HUDEP-2 (cell line): ENCODE results near the gene PTBP1.
"Not testable (repeated sequence)": the region's sequence is repeated elsewhere in the genome, so short reads cannot be mapped to it uniquely, and the experiment has no call there.

Experiments
- DNase-seq, 76 experiments: peaks; one replicate each; lab custom pipeline; 2025; ENCODE audit not compliant: unreplicated experiment in 76 of 76; lab: John Stamatoyannopoulos, UW

The PTBP1 gene

GRCh38 chr19:807627-808422 is 10.6 kb downstream of the PTBP1 start:
- DNase-seq, result no peak

DNA sequence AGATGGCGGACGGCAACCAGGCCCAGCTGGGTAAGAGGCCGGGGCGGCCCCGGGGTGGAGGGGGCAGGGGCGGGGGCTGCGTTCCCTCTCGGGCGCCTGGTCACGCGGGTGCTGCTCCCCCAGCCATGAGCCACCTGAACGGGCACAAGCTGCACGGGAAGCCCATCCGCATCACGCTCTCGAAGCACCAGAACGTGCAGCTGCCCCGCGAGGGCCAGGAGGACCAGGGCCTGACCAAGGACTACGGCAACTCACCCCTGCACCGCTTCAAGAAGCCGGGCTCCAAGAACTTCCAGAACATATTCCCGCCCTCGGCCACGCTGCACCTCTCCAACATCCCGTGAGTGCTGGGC is 11.1 kb downstream of the PTBP1 start:
- no peak for DNase-seq

DNA sequence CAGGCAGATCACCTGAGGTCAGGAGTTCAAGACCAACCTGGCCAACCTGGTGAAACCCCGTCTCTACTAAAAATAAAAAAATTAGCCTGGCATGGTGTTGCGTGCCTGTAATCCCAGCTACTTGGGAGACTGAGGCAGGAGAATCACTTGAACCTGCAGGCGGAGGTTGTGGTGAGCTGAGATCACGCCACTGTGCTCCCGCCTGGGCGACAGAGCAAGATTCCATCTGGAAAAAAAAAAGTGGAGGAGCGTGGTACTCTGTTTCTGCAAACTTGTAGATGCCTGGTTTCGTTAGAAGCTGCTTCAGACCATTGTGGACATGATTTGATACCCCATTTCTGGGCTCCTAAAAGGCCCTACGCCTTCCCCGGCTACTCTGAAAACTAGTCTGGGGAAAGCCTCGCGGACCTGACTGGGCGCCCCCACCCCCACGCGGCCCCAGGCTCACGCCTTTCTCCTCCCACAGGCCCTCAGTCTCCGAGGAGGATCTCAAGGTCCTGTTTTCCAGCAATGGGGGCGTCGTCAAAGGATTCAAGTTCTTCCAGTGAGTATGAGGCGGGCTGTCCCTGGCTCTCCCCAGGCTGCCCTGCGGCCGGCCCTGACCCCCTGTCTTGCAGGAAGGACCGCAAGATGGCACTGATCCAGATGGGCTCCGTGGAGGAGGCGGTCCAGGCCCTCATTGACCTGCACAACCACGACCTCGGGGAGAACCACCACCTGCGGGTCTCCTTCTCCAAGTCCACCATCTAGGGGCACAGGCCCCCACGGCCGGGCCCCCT is 13.0 kb downstream of the PTBP1 start:
- no peak for DNase-seq

GRCh38 chr19:810883-811489 is 13.7 kb downstream of the PTBP1 start:
- DNase-seq, result no peak

DNA sequence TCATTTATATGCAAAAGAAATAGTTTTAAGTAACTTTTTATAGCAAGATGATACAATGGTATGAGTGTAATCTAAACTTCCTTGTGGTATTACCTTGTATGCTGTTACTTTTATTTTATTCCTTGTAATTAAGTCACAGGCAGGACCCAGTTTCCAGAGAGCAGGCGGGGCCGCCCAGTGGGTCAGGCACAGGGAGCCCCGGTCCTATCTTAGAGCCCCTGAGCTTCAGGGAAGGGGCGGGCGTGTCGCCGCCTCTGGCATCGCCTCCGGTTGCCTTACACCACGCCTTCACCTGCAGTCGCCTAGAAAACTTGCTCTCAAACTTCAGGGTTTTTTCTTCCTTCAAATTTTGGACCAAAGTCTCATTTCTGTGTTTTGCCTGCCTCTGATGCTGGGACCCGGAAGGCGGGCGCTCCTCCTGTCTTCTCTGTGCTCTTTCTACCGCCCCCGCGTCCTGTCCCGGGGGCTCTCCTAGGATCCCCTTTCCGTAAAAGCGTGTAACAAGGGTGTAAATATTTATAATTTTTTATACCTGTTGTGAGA is 14.3 kb downstream of the PTBP1 start:
- DNase-seq, result no peak

- DNase-seq, result peak in 1 of 76 experiments; percentile 22
Observed at GRCh38 chr19:812049-812746, 14.9 kb downstream of the PTBP1 start.

DNA sequence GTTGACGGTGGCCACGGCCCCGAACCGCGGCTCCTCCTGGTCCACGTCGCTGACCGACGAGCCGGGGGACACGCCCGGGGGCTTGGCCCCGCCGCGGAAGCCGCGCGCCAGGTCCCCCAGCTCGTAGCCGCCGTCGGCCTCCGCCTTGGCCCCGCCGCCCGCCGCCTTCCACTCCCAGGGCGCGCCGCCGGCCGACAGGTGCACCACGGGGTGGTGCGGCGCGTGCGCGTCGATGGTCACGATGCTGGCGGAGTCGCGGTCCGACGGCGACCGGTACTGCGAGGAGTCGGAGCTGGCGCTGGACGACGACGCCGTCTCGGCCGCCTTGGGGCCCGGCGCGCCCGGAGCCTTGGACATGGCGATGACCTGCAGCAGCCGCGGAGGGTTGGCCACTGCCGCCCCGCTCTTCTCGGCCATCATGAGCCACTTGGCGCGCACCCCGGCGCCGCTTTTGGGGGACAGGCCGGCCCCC is 15.5 kb downstream of the PTBP1 start:
- DNase-seq, result no peak

GRCh38 chr19:813219-814151 is 16.2 kb downstream of the PTBP1 start:
- no peak for DNase-seq

GRCh38 chr19:814152-815078 is 17.2 kb downstream of the PTBP1 start:
- DNase-seq, result no peak

GRCh38 chr19:815079-815774 is 18.0 kb downstream of the PTBP1 start:
- DNase-seq, result no peak

DNA sequence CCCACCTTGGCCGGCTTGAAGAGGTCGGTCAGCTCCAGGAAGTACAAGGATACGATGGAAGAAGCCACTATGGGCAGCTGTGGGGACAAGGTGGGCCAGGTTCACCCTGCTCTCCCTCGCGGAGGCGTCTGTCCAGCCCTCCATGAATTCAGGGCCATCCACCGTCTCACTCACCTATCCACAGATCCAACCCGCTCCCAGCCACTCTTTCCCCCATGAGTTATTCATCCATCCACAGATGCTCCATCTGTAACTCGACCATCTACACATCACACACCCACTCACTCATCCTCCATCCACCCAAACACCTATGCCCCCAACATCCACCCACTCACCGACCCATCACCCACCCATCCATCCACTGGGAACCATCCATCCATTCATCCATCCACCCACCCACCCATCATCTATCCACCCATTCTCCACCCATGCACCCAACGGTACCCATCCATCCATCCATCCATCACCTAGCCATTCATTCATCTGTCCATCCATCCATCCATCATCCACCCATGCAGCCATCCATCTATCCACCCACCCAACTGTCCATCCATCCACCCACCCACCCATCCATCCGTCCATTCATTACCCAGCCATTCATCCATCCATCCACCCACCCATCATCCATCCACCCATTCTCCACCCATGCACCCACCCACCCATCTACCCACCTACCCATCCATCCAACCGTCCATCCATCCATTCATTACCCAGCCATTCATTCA is 18.7 kb downstream of the PTBP1 start:
- no peak for DNase-seq

- no peak for DNase-seq
Observed at GRCh38 chr19:816500-816857, 19.2 kb downstream of the PTBP1 start.

GRCh38 chr19:820212-820611 is 23.0 kb downstream of the PTBP1 start:
- DNase-seq, result not testable (repeated sequence)

GRCh38 chr19:821231-821824 is 24.1 kb downstream of the PTBP1 start:
- DNase-seq, result peak in 1 of 76 experiments; percentile 35

DNA sequence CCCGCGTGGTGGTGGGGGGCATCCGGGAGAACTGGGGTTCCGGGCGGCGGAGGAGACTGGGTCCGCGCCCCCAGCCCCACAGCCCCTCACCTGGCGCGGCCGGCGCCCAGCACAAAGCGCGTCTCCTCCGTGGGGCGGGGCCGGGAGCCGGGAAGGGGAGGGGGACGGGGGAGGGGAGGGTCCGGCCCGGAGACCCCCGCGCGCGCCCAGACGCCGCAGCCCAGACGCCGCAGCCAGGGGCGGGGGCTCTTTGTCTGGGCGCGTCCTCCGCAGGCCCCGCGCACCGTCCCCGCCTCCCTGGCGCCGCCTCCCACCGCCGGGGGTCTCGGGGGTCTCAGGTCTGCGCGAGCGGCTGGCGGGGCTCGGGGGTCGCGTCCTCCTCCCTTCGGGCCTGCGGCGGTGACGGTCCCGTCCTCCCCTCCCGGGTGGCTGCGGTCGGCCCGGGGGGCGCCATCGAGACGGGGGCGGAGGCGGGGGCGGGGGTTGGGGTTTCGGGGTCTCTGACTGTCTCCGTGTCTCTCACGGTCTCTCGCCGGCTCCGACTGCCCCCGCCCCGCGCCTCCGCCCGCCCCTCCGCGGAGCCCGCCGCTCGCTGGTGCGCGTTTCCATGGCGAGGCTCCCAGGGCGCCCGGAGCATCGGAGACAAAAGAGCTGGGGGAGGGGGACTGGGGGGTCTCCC is 24.7 kb downstream of the PTBP1 start, which contains the start of gene PLPPR3:
TSS of gene PLPPR3 (minus strand) at position 131 of the 679 bp plus-strand sequence. CDS start 396 bp downstream, outside the sequence.
- DNase-seq, result no peak

DNA sequence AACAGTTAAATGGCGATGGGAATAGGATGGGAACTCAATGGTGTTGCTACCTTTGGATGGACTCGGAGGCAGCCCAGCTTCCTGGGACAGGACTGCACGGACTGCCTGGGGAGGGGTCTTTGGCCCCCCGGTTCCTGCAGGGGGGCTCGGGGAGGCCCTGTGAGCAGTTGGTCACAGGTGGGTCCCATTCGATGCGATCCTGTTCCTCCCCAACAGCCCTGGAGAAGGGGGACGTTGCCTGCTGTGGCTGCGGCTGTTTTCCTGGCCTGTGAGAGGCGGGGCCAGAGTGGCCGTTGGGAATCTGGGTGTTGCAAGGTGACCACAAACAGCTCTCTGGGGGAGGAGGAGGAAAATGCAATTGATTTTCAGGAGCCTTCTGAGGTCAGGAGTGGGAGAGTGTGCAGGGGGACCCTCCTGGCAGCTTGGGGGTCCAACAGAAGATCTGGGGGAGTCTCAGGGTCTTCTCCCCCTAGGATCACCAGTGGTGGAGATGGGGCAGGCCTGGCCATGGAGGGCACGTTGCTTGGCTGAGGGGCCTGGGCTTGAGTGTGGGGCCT is 26.4 kb downstream of the PTBP1 start:
- peak in 5 of 76 experiments; percentile 17 to 41 (median 27) for DNase-seq
